ENCODE results near the gene EPC2. TPM values are rescaled to one million over a fixed set of nuclear protein-coding genes. Genes with fewer than 3 reads are reported as not detected.

Gene EPC2
- total RNA-seq, 1 experiment from 2014 or later, result 30.2 TPM

DNA sequence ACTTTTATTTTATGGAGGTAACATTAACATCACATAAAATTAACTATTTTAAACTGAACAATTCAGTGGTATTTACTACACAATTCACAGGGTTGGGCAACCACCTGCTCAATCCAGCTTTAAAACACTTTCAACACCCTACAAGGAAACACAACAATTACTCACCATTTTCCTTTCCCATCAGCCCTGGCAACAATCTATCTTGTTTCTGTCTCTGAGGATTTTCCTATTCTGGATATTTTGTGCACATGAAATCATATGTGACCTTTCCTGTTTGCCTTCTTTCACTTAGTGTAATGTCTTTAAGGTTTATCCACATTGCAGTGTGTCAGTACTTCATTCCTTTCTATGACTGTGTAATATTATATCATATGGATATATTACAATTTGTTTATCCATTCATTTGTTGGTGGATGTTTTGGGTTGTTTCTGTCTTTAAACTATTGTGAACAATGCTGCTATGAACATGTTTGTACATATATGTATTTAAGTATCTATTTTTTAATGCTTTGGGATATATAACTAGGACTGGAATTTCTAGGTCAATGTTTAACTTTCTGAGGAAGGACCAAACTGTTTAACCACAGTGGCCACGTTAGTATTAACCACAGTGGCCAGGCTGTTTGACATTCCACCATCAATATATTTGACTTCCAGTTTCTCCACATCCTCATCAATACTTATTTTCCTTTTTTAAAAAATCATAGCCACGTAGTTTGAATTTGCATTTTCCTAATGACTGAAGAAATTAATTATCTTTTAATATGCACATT, 158.1 kb downstream of the EPC2 start:
- ATAC-seq, result no peak
- DNase-seq (ENCODE audit: low read depth, low spot score), result no peak
- intact Hi-C loops (cut with micrococcal nuclease; ENCODE audit: unreplicated experiment), result no loop called here
- Histone ChIP-seq H3K4me3 (ENCODE audit: low read depth in 2 of 2, low read length in 2 of 2) (no peak overlapping the region), H3K27ac (ENCODE audit: low read length) (no peak overlapping the region), H3K9me3 (ENCODE audit: control insufficient read depth, insufficient read depth, low read depth, low read length) (no peaks in the 10 kb centered on the region), H3K27me3 (ENCODE audit: control insufficient read depth, insufficient read depth, low read length) (no peaks in the 10 kb centered on the region), H3K4me1 (ENCODE audit: control insufficient read depth, insufficient read depth, low read length) (no peaks in the 10 kb centered on the region), H3K36me3 (ENCODE audit: control insufficient read depth, insufficient read depth, low read length) (no peaks in the 10 kb centered on the region)
- ChIA-PET CTCF (no interaction called here), POLR2A (no interaction called here)
- in situ Hi-C loops (cut with HindIII; ENCODE audit: low pct_unique_long_range_greater_than_20kb, low sequenced_read_pairs), result no loop called here
- no TSS peak for BruUV-seq (replicated peaks)
- TF ChIP-seq, protein P1, sequence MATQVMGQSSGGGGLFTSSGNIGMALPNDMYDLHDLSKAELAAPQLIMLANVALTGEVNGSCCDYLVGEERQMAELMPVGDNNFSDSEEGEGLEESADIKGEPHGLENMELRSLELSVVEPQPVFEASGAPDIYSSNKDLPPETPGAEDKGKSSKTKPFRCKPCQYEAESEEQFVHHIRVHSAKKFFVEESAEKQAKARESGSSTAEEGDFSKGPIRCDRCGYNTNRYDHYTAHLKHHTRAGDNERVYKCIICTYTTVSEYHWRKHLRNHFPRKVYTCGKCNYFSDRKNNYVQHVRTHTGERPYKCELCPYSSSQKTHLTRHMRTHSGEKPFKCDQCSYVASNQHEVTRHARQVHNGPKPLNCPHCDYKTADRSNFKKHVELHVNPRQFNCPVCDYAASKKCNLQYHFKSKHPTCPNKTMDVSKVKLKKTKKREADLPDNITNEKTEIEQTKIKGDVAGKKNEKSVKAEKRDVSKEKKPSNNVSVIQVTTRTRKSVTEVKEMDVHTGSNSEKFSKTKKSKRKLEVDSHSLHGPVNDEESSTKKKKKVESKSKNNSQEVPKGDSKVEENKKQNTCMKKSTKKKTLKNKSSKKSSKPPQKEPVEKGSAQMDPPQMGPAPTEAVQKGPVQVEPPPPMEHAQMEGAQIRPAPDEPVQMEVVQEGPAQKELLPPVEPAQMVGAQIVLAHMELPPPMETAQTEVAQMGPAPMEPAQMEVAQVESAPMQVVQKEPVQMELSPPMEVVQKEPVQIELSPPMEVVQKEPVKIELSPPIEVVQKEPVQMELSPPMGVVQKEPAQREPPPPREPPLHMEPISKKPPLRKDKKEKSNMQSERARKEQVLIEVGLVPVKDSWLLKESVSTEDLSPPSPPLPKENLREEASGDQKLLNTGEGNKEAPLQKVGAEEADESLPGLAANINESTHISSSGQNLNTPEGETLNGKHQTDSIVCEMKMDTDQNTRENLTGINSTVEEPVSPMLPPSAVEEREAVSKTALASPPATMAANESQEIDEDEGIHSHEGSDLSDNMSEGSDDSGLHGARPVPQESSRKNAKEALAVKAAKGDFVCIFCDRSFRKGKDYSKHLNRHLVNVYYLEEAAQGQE (IDR thresholded peaks at IDR 0.05; ENCODE audit: insufficient read depth in 1 of 2, low read depth in 2 of 2, low read length in 1 of 2), result no peak
- TF ChIP-seq SIN3A (IDR thresholded peaks at IDR 0.05; ENCODE audit: borderline replicate concordance, insufficient read depth, low read depth, low read length), result no peak
- TF ChIP-seq, protein P2, sequence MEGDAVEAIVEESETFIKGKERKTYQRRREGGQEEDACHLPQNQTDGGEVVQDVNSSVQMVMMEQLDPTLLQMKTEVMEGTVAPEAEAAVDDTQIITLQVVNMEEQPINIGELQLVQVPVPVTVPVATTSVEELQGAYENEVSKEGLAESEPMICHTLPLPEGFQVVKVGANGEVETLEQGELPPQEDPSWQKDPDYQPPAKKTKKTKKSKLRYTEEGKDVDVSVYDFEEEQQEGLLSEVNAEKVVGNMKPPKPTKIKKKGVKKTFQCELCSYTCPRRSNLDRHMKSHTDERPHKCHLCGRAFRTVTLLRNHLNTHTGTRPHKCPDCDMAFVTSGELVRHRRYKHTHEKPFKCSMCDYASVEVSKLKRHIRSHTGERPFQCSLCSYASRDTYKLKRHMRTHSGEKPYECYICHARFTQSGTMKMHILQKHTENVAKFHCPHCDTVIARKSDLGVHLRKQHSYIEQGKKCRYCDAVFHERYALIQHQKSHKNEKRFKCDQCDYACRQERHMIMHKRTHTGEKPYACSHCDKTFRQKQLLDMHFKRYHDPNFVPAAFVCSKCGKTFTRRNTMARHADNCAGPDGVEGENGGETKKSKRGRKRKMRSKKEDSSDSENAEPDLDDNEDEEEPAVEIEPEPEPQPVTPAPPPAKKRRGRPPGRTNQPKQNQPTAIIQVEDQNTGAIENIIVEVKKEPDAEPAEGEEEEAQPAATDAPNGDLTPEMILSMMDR (IDR thresholded peaks at IDR 0.05), result no peak
- no peak for TF ChIP-seq TCF7L2 (IDR thresholded peaks at IDR 0.05; ENCODE audit: low read depth, low read length)
- no peak for TF ChIP-seq POLR2AphosphoS5 (IDR thresholded peaks at IDR 0.05; ENCODE audit: low read depth, low read length)

DNA sequence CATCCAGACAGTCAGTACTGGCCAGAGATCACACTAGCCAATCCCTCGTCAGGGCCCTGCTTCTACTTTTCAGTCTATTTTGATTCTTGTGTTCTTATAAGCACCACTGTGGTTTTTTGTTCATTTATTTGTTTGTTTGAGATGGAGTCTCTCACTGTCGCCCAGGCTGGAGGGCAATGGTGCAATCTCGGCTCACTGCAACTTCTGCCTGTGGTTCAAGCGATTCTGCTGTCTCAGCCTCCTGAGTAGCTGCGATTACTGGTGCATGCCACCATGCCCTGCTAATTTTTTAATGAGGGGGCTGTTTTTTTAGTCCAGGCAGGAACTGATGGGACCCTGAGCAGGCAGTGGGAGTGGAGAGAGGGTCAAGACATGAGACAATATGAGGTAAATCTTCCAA, 165.5 kb downstream of the EPC2 start:
- no TSS peak for BruUV-seq (replicated peaks)
- POLR2A ChIA-PET, result no interaction called here

More for the DNA sequence above, 165.5 kb downstream of the EPC2 start:
- H3K27ac ChIP-seq (ENCODE audit: low read length), result no peak overlapping the region
- CTCF ChIA-PET, result no interaction called here
- TF ChIP-seq, protein P2 (IDR thresholded peaks at IDR 0.05), result no peak
- TF ChIP-seq, protein P1 (IDR thresholded peaks at IDR 0.05; ENCODE audit: insufficient read depth in 1 of 2, low read depth in 2 of 2, low read length in 1 of 2), result no peak
- no peak for TF ChIP-seq TCF7L2 (IDR thresholded peaks at IDR 0.05; ENCODE audit: low read depth, low read length)
- ATAC-seq (no peak), DNase-seq (ENCODE audit: low read depth, low spot score) (no peak)
- H3K4me1 ChIP-seq (ENCODE audit: control insufficient read depth, insufficient read depth, low read length), result peaks cover 27% of the 10 kb centered on the region
- H3K36me3 ChIP-seq (ENCODE audit: control insufficient read depth, insufficient read depth, low read length), result no peaks in the 10 kb centered on the region
- intact Hi-C loops (cut with micrococcal nuclease; ENCODE audit: unreplicated experiment) (no loop called here), in situ Hi-C loops (cut with HindIII; ENCODE audit: low pct_unique_long_range_greater_than_20kb, low sequenced_read_pairs) (no loop called here)
- H3K27me3 ChIP-seq (ENCODE audit: control insufficient read depth, insufficient read depth, low read length), result no peaks in the 10 kb centered on the region
- H3K9me3 ChIP-seq (ENCODE audit: control insufficient read depth, insufficient read depth, low read depth, low read length), result no peaks in the 10 kb centered on the region
- no peak overlapping the region for H3K4me3 ChIP-seq (ENCODE audit: low read depth in 2 of 2, low read length in 2 of 2)
